Spleen (tissue), 11 donors: Measurements from ENCODE around the gene ARL10. TPM values are rescaled to one million over a fixed set of nuclear protein-coding genes. Genes with fewer than 3 reads are reported as not detected.

Experiments
- DNase-seq: peaks from one replicate; pipeline ENCODE4 v3.0.0-alpha.2; 2020
- H3K27ac ChIP-seq, 8 donors: fragments of 200-600 bp; sonication (generic) in 7 of 8; 1 replicate in 4 of 8; 2 replicates in 4 of 8; pipeline versions ENCODE4 v1.5.0 to v1.8.0; 2016 to 2021; ENCODE audit warnings: inconsistent platforms in 4 of 8, mild to moderate bottlenecking in 4 of 8, moderate library complexity in 1 of 8
- H3K27me3 ChIP-seq, 7 donors: fragments of 200-600 bp; sonication (generic) in 6 of 7; replicated peaks in 1 of 7; 1 replicate in 4 of 7; 2 replicates in 3 of 7; pipeline versions ENCODE4 v1.5.0 to v1.8.0; 2016 to 2021; ENCODE audit warnings: inconsistent platforms in 3 of 7, mild to moderate bottlenecking in 1 of 7
- H3K36me3 ChIP-seq, 6 donors: fragments of 200-600 bp; sonication (generic) in 5 of 6; 1 replicate in 4 of 6; 2 replicates in 2 of 6; pipeline versions ENCODE4 v1.5.0 to v1.8.0; 2016 to 2021; ENCODE audit warnings: inconsistent platforms in 2 of 6
- H3K4me1 ChIP-seq, 6 donors: fragments of 200-600 bp; sonication (generic) in 5 of 6; 1 replicate in 3 of 6; 2 replicates in 3 of 6; pipeline versions ENCODE4 v1.5.0 to v1.8.0; 2016 to 2021; ENCODE audit warnings: inconsistent platforms in 3 of 6
- H3K4me3 ChIP-seq, 8 donors: fragments of 200-600 bp; sonication (generic) in 7 of 8; 1 replicate in 4 of 8; 2 replicates in 4 of 8; pipeline versions ENCODE4 v1.5.0 to v1.8.0; 2016 to 2021; ENCODE audit warnings: inconsistent platforms in 4 of 8, mild to moderate bottlenecking in 4 of 8, moderate library complexity in 2 of 8
- H3K9me3 ChIP-seq, 8 donors: fragments of 200-600 bp; sonication (generic) in 7 of 8; 1 replicate in 4 of 8; 2 replicates in 4 of 8; pipeline versions ENCODE4 v1.5.0 to v1.8.0; 2016 to 2021; ENCODE audit warnings: inconsistent platforms in 4 of 8
- POLR2A ChIP-seq, 3 donors: fragments of 450-650 bp; IDR thresholded peaks; one replicate each; pipeline ENCODE4 v1.5.1; 2017; ENCODE audit warnings: antibody characterized with exemption in 3 of 3, mild to moderate bottlenecking in 1 of 3
- POLR2AphosphoS5 ChIP-seq, 3 donors: sonication (generic); formaldehyde crosslinking; IDR thresholded peaks; one replicate each; pipeline ENCODE4 v1.5.1; 2017; ENCODE audit warnings: antibody characterized with exemption in 3 of 3
- WGBS, 5 donors: extraction: QIAGEN DNeasy Blood & Tissue Kit in 3 of 5; methylation state at CpG; one replicate each; pipeline versions ENCODE4 v1.1.5 to v1.1.7; 2013 to 2018; 5-methylcytosine and 5-hydroxymethylcytosine counted together
- intact Hi-C: fragments of 100-400 bp; cut with DNase I; formaldehyde crosslinking; loops from one replicate; pipeline ENCODE4 v1.15.0; 2023; ENCODE audit warnings: low total_unique reads
- polyA plus RNA-seq, 3 donors: library from polyadenylated mRNA; stranded (reverse); fragments of 200-250 nt; gene quantifications; one replicate each; pipeline ENCODE4 v1.2.1, GENCODE V29; 2013
- total RNA-seq, 7 donors: library from RNA; depleted of rRNA in 3 of 7; stranded (reverse); fragments of >200 nt in 3 of 7; fragmentation: NEBNext Ultra II Directional in 4 of 7; extraction: Animal tissue kit (Norgen Biotek cat#: 25700) in 4 of 7; gene quantifications; one replicate each; pipeline versions ENCODE4 v1.1.0 to v1.2.1, GENCODE V29; 2016 to 2021
- TF ChIP-seq, protein P1 (sequence below), 11 experiments: fragments of 200-600 bp in 7 of 11; fragments of 450-650 bp in 4 of 11; sonication (generic) in 4 of 11; IDR thresholded peaks in 8 of 11; conservative IDR thresholded peaks in 3 of 11; 1 replicate in 7 of 11; 2 replicates in 4 of 11; pipeline versions ENCODE4 v1.4.0 to v1.8.0; 2016 to 2021; ENCODE audit warnings: antibody characterized with exemption in 11 of 11, inconsistent platforms in 4 of 11, mild to moderate bottlenecking in 1 of 11
- donor health status: healthy with polysubstance abuse.
- donor health status: DM: no; HTN: no; CAD: no; lungs with moderate emphysema.
- donor health status: DM: no; HTN: no; CAD: no.
- donor health status: Bipolar disorder and iron deficiency.
- donor health status: healthy.
- donor health status: DM: no; HTN: no; CAD: no.
- donor health status: DM: yes; HTN: yes; CAD: no.

Gene ARL10
- total and polyA plus RNA-seq, 10 donors = 1.6 to 17.8 (median 6.8) TPM

DNA sequence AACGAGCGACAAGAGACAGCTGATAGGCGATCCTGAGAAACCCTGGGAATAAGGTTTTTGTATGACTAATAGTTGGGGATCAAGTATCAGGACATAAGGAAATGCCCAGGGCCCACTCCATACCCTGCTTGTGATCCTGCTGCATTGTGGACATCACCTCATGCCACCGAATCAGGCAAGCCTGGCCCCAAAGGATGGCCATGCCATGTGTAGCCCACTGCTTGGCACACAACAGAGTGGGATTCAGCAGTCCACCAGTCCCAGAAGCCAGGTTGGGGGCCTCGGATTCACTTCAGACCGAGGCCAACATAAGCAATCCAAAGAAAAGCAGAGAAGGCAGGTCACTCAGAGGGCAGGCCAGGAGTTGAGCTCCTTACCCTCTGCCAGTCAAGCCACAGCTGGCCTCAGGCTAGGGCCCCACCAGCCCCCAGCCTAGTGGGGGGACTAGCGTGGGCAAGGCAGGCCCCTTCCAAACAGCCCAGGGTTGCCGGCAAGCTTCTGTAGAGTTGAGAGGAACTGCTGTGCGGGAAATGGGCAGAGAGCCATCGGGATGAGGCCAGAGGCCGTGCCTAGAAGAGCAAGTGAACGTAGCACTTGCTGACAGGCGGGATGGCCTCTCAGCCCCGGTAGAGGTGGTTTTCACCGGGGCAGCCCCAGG lies 18.1 kb downstream of the ARL10 start:
- Histone ChIP-seq H3K27me3 (no peaks in the 10 kb centered on the region), H3K27ac (no peak overlapping the region), H3K4me3 (no peak overlapping the region), H3K9me3 (no peaks in the 10 kb centered on the region), H3K36me3 (peaks cover 0 to 69% (median 49%) of the 10 kb centered on the region in 6 donors), H3K4me1 (peaks cover 7 to 27% (median 20%) of the 10 kb centered on the region in 6 donors)
- peak; percentile 49 for DNase-seq
- intact Hi-C loops = no loop called here
- WGBS, 5 donors = 88 to 96% (median 93%) methylated on average over 13 to 15 of the region's 15 CpGs
- TF ChIP-seq POLR2A (IDR thresholded peaks at IDR 0.05) (no peak), POLR2AphosphoS5 (IDR thresholded peaks at IDR 0.05) (peak in 1 of 3 donors; percentile 54)

DNA sequence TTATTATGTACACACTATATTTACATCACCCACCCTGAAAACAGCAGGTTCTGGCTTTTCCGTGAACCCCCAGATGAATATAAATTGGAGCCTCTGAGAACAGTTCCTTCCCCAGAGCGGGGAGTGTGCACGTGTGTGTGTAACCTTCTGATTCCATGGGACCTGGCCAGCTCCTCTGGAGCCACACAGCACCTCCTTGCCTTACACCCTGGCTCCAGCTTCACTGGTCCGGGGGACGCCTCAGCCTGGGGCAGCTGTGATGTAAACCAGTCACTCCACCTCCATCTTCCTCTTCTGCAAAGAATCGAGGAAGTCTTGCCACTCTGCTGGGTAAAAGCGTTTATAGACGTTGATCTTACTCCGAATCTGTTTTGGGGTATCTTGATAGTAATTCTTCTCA lies 18.7 kb downstream of the ARL10 start:
- no peak for TF ChIP-seq POLR2AphosphoS5 (IDR thresholded peaks at IDR 0.05)
- TF ChIP-seq, protein P1, sequence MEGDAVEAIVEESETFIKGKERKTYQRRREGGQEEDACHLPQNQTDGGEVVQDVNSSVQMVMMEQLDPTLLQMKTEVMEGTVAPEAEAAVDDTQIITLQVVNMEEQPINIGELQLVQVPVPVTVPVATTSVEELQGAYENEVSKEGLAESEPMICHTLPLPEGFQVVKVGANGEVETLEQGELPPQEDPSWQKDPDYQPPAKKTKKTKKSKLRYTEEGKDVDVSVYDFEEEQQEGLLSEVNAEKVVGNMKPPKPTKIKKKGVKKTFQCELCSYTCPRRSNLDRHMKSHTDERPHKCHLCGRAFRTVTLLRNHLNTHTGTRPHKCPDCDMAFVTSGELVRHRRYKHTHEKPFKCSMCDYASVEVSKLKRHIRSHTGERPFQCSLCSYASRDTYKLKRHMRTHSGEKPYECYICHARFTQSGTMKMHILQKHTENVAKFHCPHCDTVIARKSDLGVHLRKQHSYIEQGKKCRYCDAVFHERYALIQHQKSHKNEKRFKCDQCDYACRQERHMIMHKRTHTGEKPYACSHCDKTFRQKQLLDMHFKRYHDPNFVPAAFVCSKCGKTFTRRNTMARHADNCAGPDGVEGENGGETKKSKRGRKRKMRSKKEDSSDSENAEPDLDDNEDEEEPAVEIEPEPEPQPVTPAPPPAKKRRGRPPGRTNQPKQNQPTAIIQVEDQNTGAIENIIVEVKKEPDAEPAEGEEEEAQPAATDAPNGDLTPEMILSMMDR (IDR thresholded peaks at IDR 0.05 in 8 of 11, conservative IDR thresholded peaks at IDR 0.05 in 3 of 11) = no peak
- WGBS, 5 donors = 70 to 87% (median 74%) methylated on average over 9 of the region's 9 CpGs
- Histone ChIP-seq H3K36me3 (peaks cover 0 to 67% (median 49%) of the 10 kb centered on the region in 6 donors), H3K9me3 (no peaks in the 10 kb centered on the region), H3K27ac (no peak overlapping the region), H3K27me3 (no peaks in the 10 kb centered on the region), H3K4me3 (no peak overlapping the region), H3K4me1 (peaks cover 7 to 27% (median 20%) of the 10 kb centered on the region in 6 donors)
- DNase-seq = peak; percentile 58
- intact Hi-C loops = no loop called here

DNA sequence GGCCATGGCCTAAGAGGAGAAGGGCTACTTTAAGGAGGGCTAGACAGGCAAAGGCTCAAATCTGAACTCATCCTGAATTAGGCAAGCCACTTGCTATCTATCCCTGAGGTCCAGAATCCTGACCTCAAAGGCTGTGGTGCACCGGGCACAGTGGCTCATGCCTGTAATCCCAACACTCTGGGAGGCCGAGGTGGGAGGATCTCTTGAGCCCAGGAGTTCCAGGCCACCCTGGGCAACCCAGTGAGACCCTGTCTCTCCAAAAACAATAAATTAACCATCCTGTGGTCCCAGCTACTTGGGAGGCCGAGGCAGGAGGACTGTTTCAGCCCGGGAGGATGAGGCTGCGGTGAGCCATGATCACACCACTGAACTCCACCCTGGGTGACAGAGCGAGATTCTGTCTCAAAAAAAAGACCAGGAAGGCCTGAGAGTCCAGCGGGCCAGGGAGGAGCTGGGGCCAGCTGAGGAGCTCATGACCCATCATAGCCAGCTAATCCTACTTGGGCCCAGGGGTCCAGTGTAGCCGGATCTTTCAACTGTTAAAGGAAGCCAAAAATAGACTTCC lies 19.2 kb downstream of the ARL10 start:
- intact Hi-C loops = no loop called here
- peak; percentile 51 for DNase-seq
- peaks cover 0 to 65% (median 49%) of the 10 kb centered on the region in 6 donors for H3K36me3 ChIP-seq
- TF ChIP-seq POLR2A (IDR thresholded peaks at IDR 0.05) = no peak
- TF ChIP-seq, protein P1 (IDR thresholded peaks at IDR 0.05 in 8 of 11, conservative IDR thresholded peaks at IDR 0.05 in 3 of 11) = no peak
- no peak for TF ChIP-seq POLR2AphosphoS5 (IDR thresholded peaks at IDR 0.05)
- H3K4me3 ChIP-seq = no peak overlapping the region
- peaks cover 7 to 30% (median 22%) of the 10 kb centered on the region in 6 donors for H3K4me1 ChIP-seq
- WGBS, 5 donors = 93 to 97% (median 93%) methylated on average over 8 of the region's 8 CpGs
- no peaks in the 10 kb centered on the region for H3K9me3 ChIP-seq
- no peak overlapping the region for H3K27ac ChIP-seq
- no peaks in the 10 kb centered on the region for H3K27me3 ChIP-seq

DNA sequence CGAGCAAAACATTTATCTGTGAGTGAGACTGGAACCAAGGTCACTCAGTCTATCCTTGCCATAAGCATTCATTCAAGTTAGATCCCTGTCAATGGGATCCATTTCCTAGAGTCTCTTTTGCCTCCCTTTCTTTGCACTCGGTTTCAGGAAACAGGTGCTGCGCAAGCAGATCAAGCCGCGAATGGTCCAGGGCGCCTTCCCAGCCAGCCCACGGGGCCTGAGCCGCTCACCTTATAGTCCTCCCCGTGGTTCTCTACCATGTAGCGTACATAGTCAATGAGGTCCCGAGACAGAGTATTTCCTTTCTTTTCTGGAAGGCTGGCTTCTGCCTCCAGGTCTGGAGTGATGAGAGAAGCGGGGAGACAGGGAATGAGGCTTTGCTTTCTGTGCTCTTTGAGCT lies 19.7 kb downstream of the ARL10 start:
- Histone ChIP-seq H3K4me3 (no peak overlapping the region), H3K4me1 (peaks cover 12 to 36% (median 28%) of the 10 kb centered on the region in 6 donors), H3K27ac (no peak overlapping the region), H3K9me3 (no peaks in the 10 kb centered on the region), H3K36me3 (peaks cover 0 to 65% (median 49%) of the 10 kb centered on the region in 6 donors), H3K27me3 (no peaks in the 10 kb centered on the region)
- intact Hi-C loops = no loop called here
- TF ChIP-seq POLR2A (IDR thresholded peaks at IDR 0.05) (no peak), POLR2AphosphoS5 (IDR thresholded peaks at IDR 0.05) (no peak)
- TF ChIP-seq, protein P1 (IDR thresholded peaks at IDR 0.05 in 8 of 11, conservative IDR thresholded peaks at IDR 0.05 in 3 of 11) = no peak
- peak; percentile 45 for DNase-seq
- 84 to 93% (median 92%) methylated on average over 12 of the region's 12 CpGs for WGBS, 5 donors
